Activated B cell treated with CpG ODN at 0.5 μM for 24 hours (primary cell): ENCODE data around the gene CAMK2D. TPM values are rescaled to one million over a fixed set of nuclear protein-coding genes. Genes with fewer than 3 reads are reported as not detected.
A peak's percentile ranks its signal among the peaks of the same experiment; 100 is the strongest.
"Not testable (repeated sequence)": the region's sequence is repeated elsewhere in the genome, so short reads cannot be mapped to it uniquely, and the experiment has no call there.

Experiments used
- ATAC-seq: fragments of 200-7000 bp; cut with Tn5 transposase; one replicate; pipeline ENCODE4 v1.10.0; 2021; ENCODE audit warnings: low read depth, mild to moderate bottlenecking, moderate library complexity
- CTCF ChIA-PET: fragments of 350-600 bp; sonication (Branson Sonifier 250); formaldehyde crosslinking; loops from one replicate; lab custom pipeline; 2021; ENCODE audit warnings: antibody characterized with exemption; lab: Charles Lee
- POLR2A ChIA-PET: fragments of 350-600 bp; sonication (Branson Sonifier 250); formaldehyde crosslinking; loops from one replicate; lab custom pipeline; 2021; ENCODE audit warnings: antibody characterized with exemption; lab: Charles Lee
- DNase-seq: peaks from one replicate; pipeline ENCODE4 v3.0.0; 2022
- H3K27ac Mint-ChIP-seq: one replicate; pipeline ENCODE4 v1.8.0; 2020; ENCODE audit warnings: mixed read lengths
- H3K27me3 Mint-ChIP-seq: one replicate; pipeline ENCODE4 v1.8.0; 2021; ENCODE audit warnings: mixed read lengths
- H3K36me3 Mint-ChIP-seq: one replicate; pipeline ENCODE4 v1.8.0; 2021; ENCODE audit warnings: low read depth, mixed read lengths
- H3K4me1 Mint-ChIP-seq: one replicate; pipeline ENCODE4 v1.8.0; 2021; ENCODE audit warnings: mixed read lengths
- H3K4me3 Mint-ChIP-seq: one replicate; pipeline ENCODE4 v1.8.0; 2020; ENCODE audit warnings: mild to moderate bottlenecking, mixed read lengths
- H3K9me3 Mint-ChIP-seq: one replicate; pipeline ENCODE4 v1.8.0; 2020; ENCODE audit warnings: mixed read lengths
- CTCF ChIP-seq: fragments of 200-600 bp; IDR thresholded peaks from one replicate; pipeline ENCODE4 v1.8.0; 2022; ENCODE audit warnings: antibody characterized with exemption, mild to moderate bottlenecking
- intact Hi-C: fragments of 100-400 bp; cut with micrococcal nuclease; formaldehyde crosslinking; loops from one replicate; pipeline ENCODE4 v1.15.1; 2024
- total RNA-seq: library from RNA; stranded (reverse); gene quantifications from 2 replicates; pipeline ENCODE4 v1.2.3, GENCODE V29; 2022

The CAMK2D gene
- total RNA-seq, 1 donor from 2014 or later = 72.9 TPM

DNA sequence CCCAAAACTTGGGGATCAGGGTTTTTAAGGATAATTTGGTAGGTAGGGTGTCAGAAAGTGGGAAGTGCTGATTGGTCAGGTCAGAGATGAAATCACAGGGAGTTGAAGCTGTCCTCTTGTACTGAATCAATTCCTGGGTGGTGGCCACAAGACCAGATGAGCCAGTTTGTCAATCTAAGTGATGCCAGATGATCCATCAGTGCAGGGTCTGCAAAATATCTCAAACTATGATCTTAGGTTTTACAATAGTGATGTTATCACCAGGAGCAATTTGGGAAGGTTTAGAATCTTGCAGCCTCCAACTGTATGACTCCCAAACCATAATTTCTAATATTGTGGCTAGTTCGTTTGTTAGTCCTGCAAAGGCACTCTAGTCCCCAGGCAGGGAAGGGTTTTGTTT, 43.3 kb downstream of the CAMK2D start:
- peaks cover 29% of the 10 kb centered on the region for H3K36me3 Mint-ChIP-seq
- ATAC-seq (no peak), DNase-seq (no peak)
- CTCF ChIA-PET = interaction anchor here (0.9 kb wide), 1 partner anchor 82 kb away, joined by 3 read pairs; no protein-coding TSS in a partner anchor
- TF ChIP-seq CTCF = no peak
- POLR2A ChIA-PET = no interaction called here
- peaks cover 57% of the 10 kb centered on the region for H3K4me1 Mint-ChIP-seq
- intact Hi-C loops = no loop called here
- H3K27ac Mint-ChIP-seq = no peak overlapping the region
- H3K9me3 Mint-ChIP-seq = no peaks in the 10 kb centered on the region
- no peak overlapping the region for H3K4me3 Mint-ChIP-seq
- no peaks in the 10 kb centered on the region for H3K27me3 Mint-ChIP-seq

DNA sequence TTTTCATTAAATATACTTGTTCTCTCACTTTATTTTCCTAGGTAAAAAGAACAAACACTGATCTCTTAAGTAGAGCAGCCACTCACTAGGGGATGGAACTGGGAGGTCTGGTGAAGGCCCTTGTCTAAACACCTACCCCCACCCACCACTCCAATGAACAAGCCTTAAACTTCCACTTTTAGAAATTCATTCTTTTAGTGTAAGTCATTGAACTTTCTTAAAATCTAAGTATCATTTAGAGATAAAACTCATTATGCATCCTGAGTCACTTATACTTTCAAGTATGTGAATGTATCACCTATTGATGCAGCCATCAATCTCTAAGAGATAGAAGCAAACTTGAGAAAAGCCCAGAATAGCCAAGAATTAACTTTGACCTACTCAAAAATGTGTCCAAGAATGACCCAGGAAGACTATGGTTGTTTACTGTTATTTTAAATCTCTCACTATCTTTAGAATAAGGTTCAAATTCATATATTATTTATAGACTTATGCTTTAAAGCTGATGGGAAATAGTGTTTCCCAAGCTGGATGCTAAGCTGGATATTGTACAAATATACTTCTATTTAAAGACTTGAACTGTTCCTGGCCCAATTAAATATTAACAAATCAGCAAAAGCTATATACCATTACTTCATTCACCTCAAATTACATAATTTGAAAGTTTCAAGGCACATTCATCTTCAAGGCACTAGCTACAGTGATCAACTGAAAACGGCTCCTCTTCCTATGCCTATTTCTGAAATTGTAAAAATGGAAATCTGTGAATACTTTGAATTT, 49.5 kb downstream of the CAMK2D start:
- H3K36me3 Mint-ChIP-seq = peaks cover 14% of the 10 kb centered on the region
- H3K4me3 Mint-ChIP-seq = no peak overlapping the region
- TF ChIP-seq CTCF = no peak
- peaks cover 46% of the 10 kb centered on the region for H3K4me1 Mint-ChIP-seq
- H3K27ac Mint-ChIP-seq = no peak overlapping the region
- no peak for ATAC-seq
- H3K9me3 Mint-ChIP-seq = no peaks in the 10 kb centered on the region
- H3K27me3 Mint-ChIP-seq = no peaks in the 10 kb centered on the region
- ChIA-PET POLR2A (no interaction called here), CTCF (no interaction called here)
- no peak for DNase-seq
- intact Hi-C loops = loop anchor here (2.0 kb wide), 1 partner anchor 17 kb away; no protein-coding TSS in a partner anchor

GRCh38 chr4:113708250-113708649, 53.3 kb downstream of the CAMK2D start:
- Mint-ChIP-seq H3K9me3 (no peaks in the 10 kb centered on the region), H3K4me1 (peaks cover 47% of the 10 kb centered on the region), H3K27ac (peak overlapping the region; percentile 56), H3K36me3 (peaks cover 11% of the 10 kb centered on the region), H3K4me3 (no peak overlapping the region), H3K27me3 (no peaks in the 10 kb centered on the region)
- DNase-seq (no peak), ATAC-seq (peak; percentile 45)
- no peak for TF ChIP-seq CTCF
- intact Hi-C loops = no loop called here
- POLR2A ChIA-PET = no interaction called here
- CTCF ChIA-PET = no interaction called here

DNA sequence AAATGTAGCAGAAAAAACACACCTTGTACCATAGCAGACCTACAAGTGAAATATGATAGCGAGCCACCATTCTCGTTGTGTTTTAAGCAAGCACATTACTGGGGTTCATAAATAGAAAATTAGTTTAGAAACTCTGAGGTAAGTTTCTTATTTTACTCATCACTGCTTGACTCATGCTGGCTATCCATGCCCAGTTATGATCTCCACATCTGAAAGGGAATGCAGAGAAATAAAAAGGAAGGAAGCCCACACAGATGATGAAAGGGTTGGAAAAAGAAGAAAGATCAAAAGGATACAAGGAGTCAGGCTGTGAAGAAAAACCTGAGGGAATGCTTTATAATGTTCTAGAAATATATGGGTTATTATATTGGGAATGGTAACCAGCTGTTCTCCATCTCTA, 54.5 kb downstream of the CAMK2D start:
- peaks cover 45% of the 10 kb centered on the region for H3K4me1 Mint-ChIP-seq
- POLR2A ChIA-PET = no interaction called here
- intact Hi-C loops = no loop called here
- no peaks in the 10 kb centered on the region for H3K27me3 Mint-ChIP-seq
- no peak overlapping the region for H3K4me3 Mint-ChIP-seq
- no peak for TF ChIP-seq CTCF
- ATAC-seq (no peak), DNase-seq (no peak)
- H3K36me3 Mint-ChIP-seq = peaks cover 14% of the 10 kb centered on the region
- CTCF ChIA-PET = no interaction called here
- no peaks in the 10 kb centered on the region for H3K9me3 Mint-ChIP-seq
- H3K27ac Mint-ChIP-seq = no peak overlapping the region

DNA sequence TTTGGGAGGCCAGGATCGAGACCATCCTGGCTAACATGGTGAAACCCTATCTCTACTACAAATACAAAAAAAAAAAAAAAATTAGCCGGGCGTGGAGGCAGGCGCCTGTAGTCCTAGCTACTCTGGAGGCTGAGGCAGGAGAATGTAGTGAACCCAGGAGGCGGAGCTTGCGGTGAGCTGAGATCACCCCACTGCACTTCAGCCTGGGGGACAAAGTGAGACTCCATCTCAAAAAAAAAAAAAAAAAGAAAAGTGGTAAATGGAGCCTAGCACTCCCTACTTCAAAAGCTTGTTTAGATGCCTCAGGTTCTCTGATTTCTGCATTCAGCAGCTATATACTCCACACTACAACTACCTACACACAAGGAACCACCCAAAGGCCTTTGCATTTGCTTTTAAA, 56.4 kb downstream of the CAMK2D start:
- ATAC-seq, H3K27me3 Mint-ChIP-seq, intact Hi-C loops, H3K27ac Mint-ChIP-seq, H3K4me3 Mint-ChIP-seq, H3K9me3 Mint-ChIP-seq, DNase-seq: not testable (repeated sequence)
- H3K36me3 Mint-ChIP-seq = peaks cover 19% of the 10 kb centered on the region
- ChIA-PET POLR2A (interaction anchor here (1.3 kb wide), 1 partner anchor 140 kb away, joined by 4 read pairs; no protein-coding TSS in a partner anchor), CTCF (interaction anchor here (1.6 kb wide), 1 partner anchor 8 kb away, joined by 3 read pairs; no protein-coding TSS in a partner anchor)
- H3K4me1 Mint-ChIP-seq = peaks cover 60% of the 10 kb centered on the region

- H3K27ac Mint-ChIP-seq, H3K9me3 Mint-ChIP-seq, POLR2A ChIA-PET, H3K27me3 Mint-ChIP-seq, CTCF ChIA-PET, H3K4me3 Mint-ChIP-seq, DNase-seq, ATAC-seq: not testable (repeated sequence)
- intact Hi-C loops = loop anchor here (5.0 kb wide), 1 partner anchor 35 kb away; no protein-coding TSS in a partner anchor
- H3K4me1 Mint-ChIP-seq = peaks cover 53% of the 10 kb centered on the region
- H3K36me3 Mint-ChIP-seq = peaks cover 15% of the 10 kb centered on the region
These were observed 58.9 kb downstream of the CAMK2D start for GRCh38 chr4:113702596-113702995.
